HepG2 (cell line): ENCODE data around the gene MYH9. TPM values are rescaled to one million over a fixed set of nuclear protein-coding genes. Genes with fewer than 3 reads are reported as not detected.

Experiments
- ATF4 ChIP-seq, 2 experiments: fragments of 450-650 bp in 1 of 2; sonication (generic) in 1 of 2; formaldehyde crosslinking; IDR thresholded peaks; 2 replicates each; pipeline versions ENCODE4 v1.5.0 to v1.8.0; 2020 to 2022; ENCODE audit warnings: mild to moderate bottlenecking in 1 of 2, missing genetic modification reagents in 1 of 2
- BRF2 ChIP-seq: sonication (generic); formaldehyde crosslinking; IDR thresholded peaks from 2 replicates; pipeline ENCODE4 v1.8.1; 2022; ENCODE audit warnings: mild to moderate bottlenecking, missing genetic modification reagents
- CEBPG ChIP-seq: IDR thresholded peaks from 2 replicates; pipeline ENCODE4 v1.6.1; 2016
- DPF2 ChIP-seq: sonication (generic); formaldehyde crosslinking; IDR thresholded peaks from 2 replicates; pipeline ENCODE4 v1.4.0; 2020; ENCODE audit warnings: mild to moderate bottlenecking, low read depth, missing genetic modification reagents, borderline replicate concordance
- ISL2 ChIP-seq: sonication (generic); formaldehyde crosslinking; IDR thresholded peaks from 2 replicates; pipeline ENCODE4 v1.5.0; 2020; ENCODE audit warnings: missing genetic modification reagents
- KAT7 ChIP-seq: IDR thresholded peaks from 2 replicates; pipeline ENCODE4 v1.6.1; 2018; ENCODE audit warnings: borderline replicate concordance, missing compliant biosample characterization
- KAT8 ChIP-seq: IDR thresholded peaks from 2 replicates; pipeline ENCODE4 v1.6.1; 2016; ENCODE audit warnings: missing genetic modification reagents, missing compliant biosample characterization
- MAX ChIP-seq: IDR thresholded peaks from 2 replicates; pipeline ENCODE4 v1.6.1; 2012; ENCODE audit warnings: inconsistent platforms
- MBNL3 ChIP-seq: fragments of 250-450 bp; sonication (Bioruptor Pico); conservative IDR thresholded peaks from 2 replicates; pipeline ENCODE4 v1.8.0; 2022; ENCODE audit warnings: mild to moderate bottlenecking, inconsistent platforms
- MXD4 ChIP-seq: IDR thresholded peaks from 2 replicates; pipeline ENCODE4 v1.6.1; 2016; ENCODE audit warnings: mild to moderate bottlenecking, missing biosample characterization, missing genetic modification reagents
- NCOA2 ChIP-seq: sonication (generic); formaldehyde crosslinking; IDR thresholded peaks from 2 replicates; pipeline ENCODE4 v1.8.0; 2022; ENCODE audit warnings: inconsistent platforms
- RARA ChIP-seq: IDR thresholded peaks from 2 replicates; pipeline ENCODE4 v1.6.1; 2016; ENCODE audit warnings: missing genetic modification reagents, missing compliant biosample characterization
- RCOR2 ChIP-seq: IDR thresholded peaks from 2 replicates; pipeline ENCODE4 v1.6.1; 2016; ENCODE audit warnings: missing biosample characterization, missing genetic modification reagents
- RFX3 ChIP-seq: IDR thresholded peaks from 2 replicates; pipeline ENCODE4 v1.6.1; 2016; ENCODE audit warnings: missing biosample characterization, missing genetic modification reagents
- SOX6 ChIP-seq, 2 experiments: fragments of 450-650 bp in 1 of 2; sonication (generic) in 1 of 2; formaldehyde crosslinking in 1 of 2; IDR thresholded peaks; 2 replicates each; pipeline versions ENCODE4 v1.4.0 to v1.6.1; 2017 to 2020; ENCODE audit warnings: antibody characterized with exemption in 1 of 2, mild to moderate bottlenecking in 1 of 2, missing genetic modification reagents in 1 of 2
- SYNCRIP ChIP-seq: fragments of 200-400 bp; formaldehyde crosslinking; IDR thresholded peaks from 2 replicates; pipeline ENCODE4 v1.6.1; 2018; ENCODE audit warnings: mild to moderate bottlenecking, low read depth, low read length; ENCODE audit not compliant: insufficient read depth
- TAF1 ChIP-seq: sonication (generic); formaldehyde crosslinking; IDR thresholded peaks from 2 replicates; pipeline ENCODE4 v1.4.0; 2020; ENCODE audit warnings: missing genetic modification reagents
- TEAD2 ChIP-seq: sonication (generic); formaldehyde crosslinking; IDR thresholded peaks from 2 replicates; pipeline ENCODE4 v1.9.0; 2021; ENCODE audit warnings: missing genetic modification reagents
- ZBTB25 ChIP-seq: IDR thresholded peaks from 2 replicates; pipeline ENCODE4 v1.6.1; 2018; ENCODE audit warnings: missing genetic modification reagents
- ZBTB3 ChIP-seq: sonication (generic); formaldehyde crosslinking; IDR thresholded peaks from 2 replicates; pipeline ENCODE4 v1.4.0; 2020; ENCODE audit warnings: low read depth, mild to moderate bottlenecking, moderate library complexity, missing genetic modification reagents, borderline replicate concordance
- ZBTB43 ChIP-seq: sonication (generic); formaldehyde crosslinking; conservative IDR thresholded peaks from 2 replicates; pipeline ENCODE4 v1.4.0; 2020; ENCODE audit warnings: missing genetic modification reagents
- ZNF230 ChIP-seq: sonication (generic); formaldehyde crosslinking; IDR thresholded peaks from 2 replicates; pipeline ENCODE4 v1.4.0; 2020; ENCODE audit warnings: mild to moderate bottlenecking, missing genetic modification reagents
- ZNF263 ChIP-seq: sonication (generic); formaldehyde crosslinking; IDR thresholded peaks from 2 replicates; pipeline ENCODE4 v1.4.0; 2020; ENCODE audit warnings: missing genetic modification reagents
- ZNF30 ChIP-seq: sonication (generic); formaldehyde crosslinking; IDR thresholded peaks from 2 replicates; pipeline ENCODE4 v1.5.0; 2020; ENCODE audit warnings: mild to moderate bottlenecking, missing genetic modification reagents
- ZNF446 ChIP-seq: sonication (generic); formaldehyde crosslinking; IDR thresholded peaks from 2 replicates; pipeline ENCODE4 v1.5.0; 2020; ENCODE audit warnings: mild to moderate bottlenecking, missing genetic modification reagents
- ZNF503 ChIP-seq: sonication (generic); formaldehyde crosslinking; IDR thresholded peaks from 2 replicates; pipeline ENCODE4 v1.4.0; 2020; ENCODE audit warnings: missing genetic modification reagents
- polyA plus RNA-seq, 8 experiments: library from polyadenylated mRNA; depleted of rRNA in 3 of 8; stranded (reverse) in 7 of 8; unstranded in 1 of 8; fragments of >200 nt; fragmentation: Illumina TruSeq in 4 of 8; extraction: Trizol in 4 of 8; gene quantifications; 2 replicates each; pipeline versions ENCODE4 v1.2.1 to v1.2.3, GENCODE V29; 2011 to 2016; ENCODE audit warnings: low read depth in 4 of 8, missing spikeins in 1 of 8, mixed read lengths in 1 of 8; ENCODE audit not compliant: insufficient read depth in 1 of 8
- total RNA-seq, 5 experiments: library from RNA; depleted of rRNA; stranded (reverse); fragments of >200 nt; fragmentation: Illumina TruSeq; extraction: Trizol; gene quantifications; 2 replicates each; pipeline ENCODE4 v1.2.3, GENCODE V29; 2016; ENCODE audit warnings: low read depth in 1 of 5

The MYH9 gene
- total and polyA plus RNA-seq, 2 of the 13 experiments (the other 11 are each of a cell fraction or from before 2014, with no cell fraction given) = 50.7 to 98.5 TPM

GRCh38 chr22:36279219-36279666 lies 108.5 kb downstream of the MYH9 start (continued):
- 0 out of 2 replicates have a peak, but pooled peaks have one; percentile 72 for TF ChIP-seq ZBTB25 (CRISPR knock-in tag)
- no peak for TF ChIP-seq MXD4 (CRISPR knock-in tag)
- TF ChIP-seq CEBPG (CRISPR knock-in tag) = peak; percentile 98
- no peak for TF ChIP-seq SOX6 (IDR thresholded peaks at IDR 0.05)
- TF ChIP-seq SOX6 (CRISPR knock-in tag; IDR thresholded peaks at IDR 0.05) = peak; percentile 61; the same call in 1 of the 2 replicates
- TF ChIP-seq RCOR2 (CRISPR knock-in tag) = no peak
- TF ChIP-seq BRF2 (CRISPR knock-in tag) = no peak
- no peak for TF ChIP-seq ZBTB3 (CRISPR knock-in tag)
- no peak; the same call in 1 of the 2 replicates for TF ChIP-seq ZBTB43 (CRISPR knock-in tag)
- peak; percentile 48; the same call in 1 of the 2 replicates for TF ChIP-seq KAT8
- TF ChIP-seq TEAD2 = no peak
- TF ChIP-seq RFX3 (CRISPR knock-in tag) = no peak
- TF ChIP-seq SYNCRIP = no peak
- TF ChIP-seq ZNF230 = peak; percentile 61; the same call in 1 of the 2 replicates
- TF ChIP-seq ZNF446 (CRISPR knock-in tag) = no peak
- 0 out of 2 replicates have a peak, but pooled peaks have one; percentile 32 for TF ChIP-seq KAT7 (CRISPR knock-in tag)
- peak; percentile 76 for TF ChIP-seq NCOA2
- TF ChIP-seq TAF1 = no peak
- peak; percentile 73; the same call in 1 of the 2 replicates for TF ChIP-seq ISL2
- TF ChIP-seq MAX = peak; percentile 15; the same call in 1 of the 2 replicates
- no peak for TF ChIP-seq ZNF30 (CRISPR knock-in tag)
- peak; percentile 97 for TF ChIP-seq DPF2 (CRISPR knock-in tag)
- no peak for TF ChIP-seq MBNL3 (CRISPR knock-in tag)
- TF ChIP-seq ZNF503 (CRISPR knock-in tag) = peak; percentile 51; the same call in 1 of the 2 replicates
- TF ChIP-seq RARA (CRISPR knock-in tag) = peak; percentile 78
- TF ChIP-seq ATF4 (CRISPR knock-in tag; IDR thresholded peaks at IDR 0.05) = peak in 1 of 2 experiments; percentile 44; a peak in 2 of 4 replicates
- TF ChIP-seq ZNF263 (CRISPR knock-in tag) = no peak
